Stomach (tissue), 9 donors: ENCODE results near the gene EIF2S2. TPM values are rescaled to one million over a fixed set of nuclear protein-coding genes. Genes with fewer than 3 reads are reported as not detected.
A peak's percentile ranks its signal among the peaks of the same experiment; 100 is the strongest.

Experiments
- DNase-seq, 2 donors: peaks; one replicate each; pipeline versions ENCODE4 v3.0.0 to v3.0.0-alpha.2; 2013 to 2019
- H3K27ac ChIP-seq, 5 donors: fragments of 200-600 bp in 4 of 5; sonication (generic) in 4 of 5; one replicate each; pipeline ENCODE4 v1.5.1; 2013 to 2019; ENCODE audit warnings: mild to moderate bottlenecking in 1 of 5, moderate library complexity in 1 of 5
- H3K27me3 ChIP-seq, 3 donors: fragments of 200-600 bp; sonication (generic); one replicate each; pipeline ENCODE4 v1.5.1; 2017 to 2019; ENCODE audit warnings: mixed run types in 1 of 3
- H3K36me3 ChIP-seq, 4 donors: fragments of 200-600 bp; sonication (generic); 1 replicate in 3 of 4; 2 replicates in 1 of 4; pipeline ENCODE4 v1.5.1; 2016 to 2019
- H3K4me1 ChIP-seq, 4 donors: fragments of 200-600 bp; sonication (generic); one replicate each; pipeline ENCODE4 v1.5.1; 2016 to 2019
- H3K4me3 ChIP-seq, 4 donors: fragments of 200-600 bp; sonication (generic) in 3 of 4; one replicate each; pipeline ENCODE4 v1.5.1; 2016 to 2019; ENCODE audit warnings: mild to moderate bottlenecking in 1 of 4
- H3K9me3 ChIP-seq, 4 donors: fragments of 200-600 bp; sonication (generic); one replicate each; pipeline ENCODE4 v1.5.1; 2016 to 2019
- CTCF ChIP-seq, 7 experiments: fragments of 450-650 bp in 4 of 7; fragments of 200-600 bp in 3 of 7; sonication (generic) in 3 of 7; IDR thresholded peaks; one replicate each; pipeline ENCODE4 v1.5.1; 2016 to 2019; ENCODE audit warnings: antibody characterized with exemption in 7 of 7, control low read depth in 2 of 7, mild to moderate bottlenecking in 1 of 7
- EP300 ChIP-seq: sonication (generic); formaldehyde crosslinking; IDR thresholded peaks from one replicate; pipeline ENCODE4 v1.6.1; 2017; ENCODE audit warnings: antibody characterized with exemption
- POLR2A ChIP-seq, 4 donors: fragments of 450-650 bp; IDR thresholded peaks; one replicate each; pipeline ENCODE4 v1.6.1; 2016; ENCODE audit warnings: antibody characterized with exemption in 4 of 4, control low read depth in 2 of 4, mild to moderate bottlenecking in 1 of 4, moderate library complexity in 1 of 4
- POLR2AphosphoS5 ChIP-seq, 3 donors: sonication (generic); formaldehyde crosslinking; IDR thresholded peaks; one replicate each; pipeline ENCODE4 v1.6.1; 2016; ENCODE audit warnings: antibody characterized with exemption in 3 of 3
- WGBS, 5 donors: extraction: QIAGEN DNeasy Blood & Tissue Kit in 3 of 5; methylation state at CpG; one replicate each; pipeline versions ENCODE4 v1.1.5 to v1.1.7; 2013 to 2018; 5-methylcytosine and 5-hydroxymethylcytosine counted together
- intact Hi-C: fragments of 100-400 bp; cut with DNase I; formaldehyde crosslinking; loops from one replicate; pipeline ENCODE4 v1.15.1; 2023; ENCODE audit warnings: low total_unique reads
- polyA plus RNA-seq, 3 donors: library from polyadenylated mRNA; stranded (reverse); fragments of 200-250 nt; gene quantifications; one replicate each; pipeline ENCODE4 v1.2.3, GENCODE V29; 2013
- total RNA-seq, 5 donors: library from RNA; depleted of rRNA; stranded (reverse); fragments of >200 nt; gene quantifications; one replicate each; pipeline versions ENCODE4 v1.1.0 to v1.2.3, GENCODE V29; 2014 to 2016
- donor health status: healthy with polysubstance abuse.
- donor health status: Bipolar disorder and iron deficiency.
- donor health status: healthy.

EIF2S2 gene
- total and polyA plus RNA-seq, 8 donors, result 26.6 to 92.4 (median 45.6) TPM

GRCh38 chr20:34061695-34062094 lies 50.3 kb downstream of the EIF2S2 start:
- H3K9me3 ChIP-seq, result no peaks in the 10 kb centered on the region
- no peak overlapping the region for H3K27ac ChIP-seq
- peaks cover 0 to 66% (median 35%) of the 10 kb centered on the region in 4 donors for H3K4me1 ChIP-seq
- no peak overlapping the region for H3K4me3 ChIP-seq
- H3K36me3 ChIP-seq, result peaks cover 0 to 18% (median 0%) of the 10 kb centered on the region in 4 donors
- TF ChIP-seq POLR2AphosphoS5 (IDR thresholded peaks at IDR 0.05), result no peak
- no peak for TF ChIP-seq CTCF (IDR thresholded peaks at IDR 0.05)
- no peak for TF ChIP-seq POLR2A (IDR thresholded peaks at IDR 0.05)
- no peak for TF ChIP-seq EP300
- DNase-seq, result no peak
- intact Hi-C loops, result loop anchor here (10.0 kb wide), 1 partner anchor 67 kb away; the partner anchor contains the start of gene RALY
- no peaks in the 10 kb centered on the region for H3K27me3 ChIP-seq

- intact Hi-C loops, result loop anchor here (10.0 kb wide), 1 partner anchor 66 kb away; the partner anchor contains the start of gene RALY
- Histone ChIP-seq H3K27me3 (no peaks in the 10 kb centered on the region), H3K9me3 (no peaks in the 10 kb centered on the region), H3K4me3 (no peak overlapping the region), H3K36me3 (peaks cover 0 to 11% (median 0%) of the 10 kb centered on the region in 4 donors), H3K27ac (no peak overlapping the region), H3K4me1 (peaks cover 0 to 62% (median 33%) of the 10 kb centered on the region in 4 donors)
- no peak for DNase-seq
- TF ChIP-seq POLR2A (IDR thresholded peaks at IDR 0.05), result no peak
- no peak for TF ChIP-seq POLR2AphosphoS5 (IDR thresholded peaks at IDR 0.05)
- no peak for TF ChIP-seq EP300
- TF ChIP-seq CTCF (IDR thresholded peaks at IDR 0.05), result no peak
- WGBS, 5 donors, result 78 to 93% (median 90%) methylated on average over 1 of the region's 1 CpG
Measured at GRCh38 chr20:34060970-34061369, 51.1 kb downstream of the EIF2S2 start.

GRCh38 chr20:34058831-34059230 lies 53.2 kb downstream of the EIF2S2 start:
- intact Hi-C loops, result no loop called here
- H3K4me3 ChIP-seq, result no peak overlapping the region
- TF ChIP-seq CTCF (IDR thresholded peaks at IDR 0.05), result no peak
- TF ChIP-seq EP300, result no peak
- TF ChIP-seq POLR2A (IDR thresholded peaks at IDR 0.05), result no peak
- TF ChIP-seq POLR2AphosphoS5 (IDR thresholded peaks at IDR 0.05), result no peak
- no peak overlapping the region for H3K27ac ChIP-seq
- peaks cover 0 to 6% (median 0%) of the 10 kb centered on the region in 4 donors for H3K36me3 ChIP-seq
- peak in 1 of 2 donors; percentile 44 for DNase-seq
- WGBS, 5 donors, result 30 to 43% (median 36%) methylated on average over 1 of the region's 1 CpG
- H3K27me3 ChIP-seq, result no peaks in the 10 kb centered on the region
- peaks cover 0 to 56% (median 25%) of the 10 kb centered on the region in 4 donors for H3K4me1 ChIP-seq
- no peaks in the 10 kb centered on the region for H3K9me3 ChIP-seq

- TF ChIP-seq CTCF (IDR thresholded peaks at IDR 0.05) (no peak), POLR2AphosphoS5 (IDR thresholded peaks at IDR 0.05) (no peak), EP300 (no peak), POLR2A (IDR thresholded peaks at IDR 0.05) (no peak)
- no peaks in the 10 kb centered on the region for H3K27me3 ChIP-seq
- no peaks in the 10 kb centered on the region for H3K9me3 ChIP-seq
- 18 to 62% (median 38%) methylated on average over 1 of the region's 1 CpG for WGBS, 5 donors
- H3K4me1 ChIP-seq, result peaks cover 6 to 55% (median 29%) of the 10 kb centered on the region in 4 donors
- DNase-seq, result no peak
- intact Hi-C loops, result no loop called here
- H3K4me3 ChIP-seq, result no peak overlapping the region
- H3K27ac ChIP-seq, result no peak overlapping the region
- no peaks in the 10 kb centered on the region for H3K36me3 ChIP-seq
Measured at GRCh38 chr20:34055290-34055689, 56.8 kb downstream of the EIF2S2 start.
